Tibial nerve (tissue), 3 donors: Measurements from ENCODE around the gene TMEM213.

ENCODE experiments used
- POLR2A ChIP-seq, 2 donors: fragments of 450-650 bp; IDR thresholded peaks; one replicate each; pipeline ENCODE4 v1.6.1; 2017; ENCODE audit warnings: antibody characterized with exemption in 2 of 2, mild to moderate bottlenecking in 2 of 2, moderate library complexity in 2 of 2
- TF ChIP-seq, protein P1 (sequence below), 5 experiments: fragments of 200-600 bp in 3 of 5; fragments of 450-650 bp in 2 of 5; sonication (generic) in 3 of 5; IDR thresholded peaks; one replicate each; pipeline ENCODE4 v1.5.1; 2016 to 2019; ENCODE audit warnings: antibody characterized with exemption in 5 of 5, mild to moderate bottlenecking in 3 of 5, moderate library complexity in 2 of 5

DNA sequence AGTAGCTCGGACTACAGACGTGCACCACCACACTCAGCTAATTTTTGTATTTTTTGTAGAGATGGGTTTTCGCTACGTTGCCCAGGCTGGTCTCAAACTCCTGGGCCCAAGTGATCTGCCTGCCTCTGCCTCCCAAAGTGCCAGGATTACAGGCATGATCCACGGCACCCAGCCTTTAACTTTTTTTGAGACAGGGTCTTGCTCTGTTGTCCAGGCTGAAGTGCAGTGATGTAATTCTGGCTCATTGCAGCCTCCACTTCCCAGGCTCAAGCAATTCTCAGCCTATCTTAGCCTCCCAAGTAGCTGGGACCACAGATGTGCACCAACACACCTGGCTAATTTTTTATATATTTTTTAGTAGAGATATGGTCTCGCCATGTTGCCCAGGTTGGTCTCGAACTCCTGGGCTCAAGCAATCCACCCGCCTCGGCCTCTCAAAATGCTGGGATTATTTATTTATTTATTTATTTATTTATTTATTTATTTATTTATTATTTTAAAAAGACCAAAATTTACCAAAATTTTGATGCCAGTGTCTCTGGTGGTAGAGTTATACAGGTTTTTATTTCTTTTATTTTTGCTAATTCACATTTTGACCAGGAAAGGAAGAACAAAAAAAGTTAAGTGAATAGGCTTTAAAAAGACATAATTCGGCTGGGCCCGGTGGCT is 25.2 kb downstream of the TMEM213 start:
- TF ChIP-seq, protein P1, sequence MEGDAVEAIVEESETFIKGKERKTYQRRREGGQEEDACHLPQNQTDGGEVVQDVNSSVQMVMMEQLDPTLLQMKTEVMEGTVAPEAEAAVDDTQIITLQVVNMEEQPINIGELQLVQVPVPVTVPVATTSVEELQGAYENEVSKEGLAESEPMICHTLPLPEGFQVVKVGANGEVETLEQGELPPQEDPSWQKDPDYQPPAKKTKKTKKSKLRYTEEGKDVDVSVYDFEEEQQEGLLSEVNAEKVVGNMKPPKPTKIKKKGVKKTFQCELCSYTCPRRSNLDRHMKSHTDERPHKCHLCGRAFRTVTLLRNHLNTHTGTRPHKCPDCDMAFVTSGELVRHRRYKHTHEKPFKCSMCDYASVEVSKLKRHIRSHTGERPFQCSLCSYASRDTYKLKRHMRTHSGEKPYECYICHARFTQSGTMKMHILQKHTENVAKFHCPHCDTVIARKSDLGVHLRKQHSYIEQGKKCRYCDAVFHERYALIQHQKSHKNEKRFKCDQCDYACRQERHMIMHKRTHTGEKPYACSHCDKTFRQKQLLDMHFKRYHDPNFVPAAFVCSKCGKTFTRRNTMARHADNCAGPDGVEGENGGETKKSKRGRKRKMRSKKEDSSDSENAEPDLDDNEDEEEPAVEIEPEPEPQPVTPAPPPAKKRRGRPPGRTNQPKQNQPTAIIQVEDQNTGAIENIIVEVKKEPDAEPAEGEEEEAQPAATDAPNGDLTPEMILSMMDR (IDR thresholded peaks at IDR 0.05), result no peak
- no peak for TF ChIP-seq POLR2A (IDR thresholded peaks at IDR 0.05)
